WTC11 (cell line): ENCODE results near the gene SCML1. TPM values are rescaled to one million over a fixed set of nuclear protein-coding genes. Genes with fewer than 3 reads are reported as not detected.

ENCODE experiments used
- ATAC-seq: fragments of 200-7000 bp; cut with Tn5 transposase; 2 replicates; pipeline ENCODE4 v1.10.0; 2021; ENCODE audit warnings: mild to moderate bottlenecking, moderate library complexity
- CTCF ChIA-PET: fragments of 300-600 bp; sonication (Branson Sonifier 250); formaldehyde crosslinking; loops from one replicate; lab custom pipeline; 2021; ENCODE audit warnings: antibody characterized with exemption; lab: Charles Lee
- POLR2A ChIA-PET: fragments of 350-600 bp; sonication (Branson Sonifier 250); formaldehyde crosslinking; loops from one replicate; lab custom pipeline; 2021; ENCODE audit warnings: antibody characterized with exemption; lab: Charles Lee
- DNase-seq: peaks from one replicate; pipeline ENCODE4 v3.0.0; 2021; ENCODE audit warnings: low spot score
- H3K27ac Mint-ChIP-seq: 2 replicates; pipeline ENCODE4 v1.8.0; 2021; ENCODE audit warnings: mixed read lengths
- H3K27me3 Mint-ChIP-seq: 2 replicates; pipeline ENCODE4 v1.8.0; 2021; ENCODE audit warnings: low read depth, mild to moderate bottlenecking, moderate library complexity, mixed read lengths
- H3K36me3 Mint-ChIP-seq: 2 replicates; pipeline ENCODE4 v1.8.0; 2021; ENCODE audit warnings: mixed read lengths
- H3K4me1 Mint-ChIP-seq: 2 replicates; pipeline ENCODE4 v1.8.0; 2022; ENCODE audit warnings: mixed read lengths
- H3K4me3 Mint-ChIP-seq: 2 replicates; pipeline ENCODE4 v1.8.0; 2021; ENCODE audit warnings: mild to moderate bottlenecking, moderate library complexity, mixed read lengths
- H3K9me3 Mint-ChIP-seq: 2 replicates; pipeline ENCODE4 v1.8.0; 2021; ENCODE audit warnings: mixed read lengths
- ESRRA ChIP-seq: sonication (generic); formaldehyde crosslinking; IDR thresholded peaks from 2 replicates; pipeline ENCODE4 v1.8.1; 2022; ENCODE audit warnings: mild to moderate bottlenecking, missing genetic modification reagents, borderline replicate concordance
- FOXJ3 ChIP-seq: sonication (generic); formaldehyde crosslinking; IDR thresholded peaks from 2 replicates; pipeline ENCODE4 v1.9.0; 2021; ENCODE audit warnings: missing genetic modification reagents, mild to moderate bottlenecking, borderline replicate concordance
- GABPB1 ChIP-seq: sonication (generic); formaldehyde crosslinking; IDR thresholded peaks from 2 replicates; pipeline ENCODE4 v1.8.1; 2023; ENCODE audit warnings: mild to moderate bottlenecking, missing genetic modification reagents
- GTF2I ChIP-seq: fragments of 250-450 bp; sonication (Bioruptor Pico); conservative IDR thresholded peaks from 2 replicates; pipeline ENCODE4 v1.4.0; 2021; ENCODE audit warnings: mild to moderate bottlenecking
- IRF2 ChIP-seq: sonication (generic); formaldehyde crosslinking; IDR thresholded peaks from 2 replicates; pipeline ENCODE4 v1.8.0; 2022; ENCODE audit warnings: low read depth, missing genetic modification reagents, borderline replicate concordance
- JUN ChIP-seq: sonication (generic); formaldehyde crosslinking; IDR thresholded peaks from 2 replicates; pipeline ENCODE4 v1.8.0; 2023; ENCODE audit warnings: mild to moderate bottlenecking, missing genetic modification reagents
- NR2C2 ChIP-seq: sonication (generic); formaldehyde crosslinking; IDR thresholded peaks from 2 replicates; pipeline ENCODE4 v1.8.0; 2022; ENCODE audit warnings: mild to moderate bottlenecking, missing genetic modification reagents
- PRRX2 ChIP-seq: fragments of 250-450 bp; sonication (Bioruptor Pico); IDR thresholded peaks from 2 replicates; pipeline ENCODE4 v1.8.0; 2021; ENCODE audit warnings: mild to moderate bottlenecking
- SP1 ChIP-seq: sonication (generic); formaldehyde crosslinking; conservative IDR thresholded peaks from 2 replicates; pipeline ENCODE4 v1.8.1; 2022; ENCODE audit warnings: missing genetic modification reagents
- TEAD1 ChIP-seq: sonication (generic); formaldehyde crosslinking; IDR thresholded peaks from 2 replicates; pipeline ENCODE4 v1.8.0; 2022; ENCODE audit warnings: mild to moderate bottlenecking, missing genetic modification reagents
- ZNF396 ChIP-seq: fragments of 250-450 bp; sonication (Bioruptor Pico); IDR thresholded peaks from 2 replicates; pipeline ENCODE4 v1.8.0; 2021; ENCODE audit warnings: mild to moderate bottlenecking, moderate library complexity, borderline replicate concordance
- total RNA-seq: library from RNA; stranded (reverse); gene quantifications from 3 replicates; pipeline ENCODE4 v1.2.3, GENCODE V29; 2021
- TF ChIP-seq, protein P1 (sequence below): sonication (generic); formaldehyde crosslinking; IDR thresholded peaks from 2 replicates; pipeline ENCODE4 v1.8.1; 2023; ENCODE audit warnings: mild to moderate bottlenecking, missing genetic modification reagents, borderline replicate concordance
- TF ChIP-seq, protein P2 (sequence below): sonication (generic); formaldehyde crosslinking; IDR thresholded peaks from 2 replicates; pipeline ENCODE4 v1.8.1; 2023; ENCODE audit warnings: mild to moderate bottlenecking, missing genetic modification reagents
- TF ChIP-seq, protein P3 (sequence below): sonication (generic); formaldehyde crosslinking; IDR thresholded peaks from 2 replicates; pipeline ENCODE4 v1.8.0; 2022; ENCODE audit warnings: missing genetic modification reagents
- TF ChIP-seq, protein P4 (sequence below): sonication (generic); formaldehyde crosslinking; IDR thresholded peaks from 2 replicates; pipeline ENCODE4 v1.8.1; 2022; ENCODE audit warnings: missing genetic modification reagents, borderline replicate concordance

Gene SCML1
- total RNA-seq, 1 experiment from 2014 or later: 2.3 TPM

DNA sequence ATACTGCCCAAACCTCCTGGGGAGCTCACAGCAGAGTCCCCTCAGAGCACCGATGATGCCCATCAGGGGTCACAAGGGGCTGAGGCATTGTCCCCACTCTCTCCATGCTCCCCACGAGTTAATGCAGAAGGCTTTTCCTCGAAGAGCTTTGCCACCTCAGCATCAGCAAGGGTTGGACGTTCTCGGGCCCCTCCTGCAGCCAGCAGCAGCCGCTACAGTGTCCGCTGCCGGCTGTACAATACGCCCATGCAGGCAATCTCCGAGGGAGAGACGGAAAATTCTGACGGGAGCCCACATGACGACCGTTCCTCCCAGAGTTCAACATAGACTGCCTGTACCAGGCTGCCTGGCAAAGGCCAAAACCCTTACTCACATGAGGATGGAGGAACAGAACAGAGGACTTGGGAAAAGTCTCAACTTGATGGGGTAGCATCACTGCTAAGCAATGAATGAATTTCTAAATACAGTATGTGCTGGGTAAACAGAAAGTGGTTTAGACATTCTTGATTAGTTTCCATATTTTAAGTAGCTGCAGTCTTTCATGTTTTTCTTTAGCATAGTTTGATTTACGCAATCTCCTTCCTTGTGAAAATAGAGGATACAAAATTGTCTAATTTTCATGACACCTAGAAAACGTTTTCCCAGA, 5.0 kb upstream of the SCML1 start (continued):
- TF ChIP-seq, protein P1, sequence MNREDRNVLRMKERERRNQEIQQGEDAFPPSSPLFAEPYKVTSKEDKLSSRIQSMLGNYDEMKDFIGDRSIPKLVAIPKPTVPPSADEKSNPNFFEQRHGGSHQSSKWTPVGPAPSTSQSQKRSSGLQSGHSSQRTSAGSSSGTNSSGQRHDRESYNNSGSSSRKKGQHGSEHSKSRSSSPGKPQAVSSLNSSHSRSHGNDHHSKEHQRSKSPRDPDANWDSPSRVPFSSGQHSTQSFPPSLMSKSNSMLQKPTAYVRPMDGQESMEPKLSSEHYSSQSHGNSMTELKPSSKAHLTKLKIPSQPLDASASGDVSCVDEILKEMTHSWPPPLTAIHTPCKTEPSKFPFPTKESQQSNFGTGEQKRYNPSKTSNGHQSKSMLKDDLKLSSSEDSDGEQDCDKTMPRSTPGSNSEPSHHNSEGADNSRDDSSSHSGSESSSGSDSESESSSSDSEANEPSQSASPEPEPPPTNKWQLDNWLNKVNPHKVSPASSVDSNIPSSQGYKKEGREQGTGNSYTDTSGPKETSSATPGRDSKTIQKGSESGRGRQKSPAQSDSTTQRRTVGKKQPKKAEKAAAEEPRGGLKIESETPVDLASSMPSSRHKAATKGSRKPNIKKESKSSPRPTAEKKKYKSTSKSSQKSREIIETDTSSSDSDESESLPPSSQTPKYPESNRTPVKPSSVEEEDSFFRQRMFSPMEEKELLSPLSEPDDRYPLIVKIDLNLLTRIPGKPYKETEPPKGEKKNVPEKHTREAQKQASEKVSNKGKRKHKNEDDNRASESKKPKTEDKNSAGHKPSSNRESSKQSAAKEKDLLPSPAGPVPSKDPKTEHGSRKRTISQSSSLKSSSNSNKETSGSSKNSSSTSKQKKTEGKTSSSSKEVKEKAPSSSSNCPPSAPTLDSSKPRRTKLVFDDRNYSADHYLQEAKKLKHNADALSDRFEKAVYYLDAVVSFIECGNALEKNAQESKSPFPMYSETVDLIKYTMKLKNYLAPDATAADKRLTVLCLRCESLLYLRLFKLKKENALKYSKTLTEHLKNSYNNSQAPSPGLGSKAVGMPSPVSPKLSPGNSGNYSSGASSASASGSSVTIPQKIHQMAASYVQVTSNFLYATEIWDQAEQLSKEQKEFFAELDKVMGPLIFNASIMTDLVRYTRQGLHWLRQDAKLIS (CRISPR knock-in tag): no peak
- TF ChIP-seq ZNF396 (CRISPR knock-in tag) (no peak), JUN (CRISPR knock-in tag) (no peak), SP1 (no peak)
- TF ChIP-seq, protein P2, sequence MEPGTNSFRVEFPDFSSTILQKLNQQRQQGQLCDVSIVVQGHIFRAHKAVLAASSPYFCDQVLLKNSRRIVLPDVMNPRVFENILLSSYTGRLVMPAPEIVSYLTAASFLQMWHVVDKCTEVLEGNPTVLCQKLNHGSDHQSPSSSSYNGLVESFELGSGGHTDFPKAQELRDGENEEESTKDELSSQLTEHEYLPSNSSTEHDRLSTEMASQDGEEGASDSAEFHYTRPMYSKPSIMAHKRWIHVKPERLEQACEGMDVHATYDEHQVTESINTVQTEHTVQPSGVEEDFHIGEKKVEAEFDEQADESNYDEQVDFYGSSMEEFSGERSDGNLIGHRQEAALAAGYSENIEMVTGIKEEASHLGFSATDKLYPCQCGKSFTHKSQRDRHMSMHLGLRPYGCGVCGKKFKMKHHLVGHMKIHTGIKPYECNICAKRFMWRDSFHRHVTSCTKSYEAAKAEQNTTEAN (CRISPR knock-in tag): no peak

DNA sequence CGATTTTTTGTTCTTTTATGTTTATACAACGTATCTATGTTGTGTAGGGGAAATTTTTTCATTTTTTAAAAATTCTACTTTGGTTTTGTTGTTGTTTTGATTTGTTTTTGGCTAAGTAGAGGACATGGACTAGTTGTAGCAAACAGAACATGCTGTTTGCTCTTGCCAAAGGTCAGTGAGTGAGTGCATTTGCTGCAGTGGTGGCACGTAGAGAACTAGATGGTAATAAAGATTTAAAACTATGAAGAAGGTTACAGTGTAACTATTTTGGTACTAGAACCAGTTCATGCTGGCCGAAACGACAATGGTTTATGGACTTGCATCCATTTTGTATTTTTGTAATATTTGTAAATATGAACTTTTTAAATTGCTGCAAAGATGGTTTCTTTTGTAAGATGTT, 1.9 kb upstream of the SCML1 start:
- CTCF ChIA-PET: no interaction called here
- Mint-ChIP-seq H3K4me3 (no peak overlapping the region), H3K9me3 (no peaks in the 10 kb centered on the region), H3K36me3 (no peaks in the 10 kb centered on the region), H3K27me3 (peaks cover 30% of the 10 kb centered on the region), H3K27ac (no peak overlapping the region), H3K4me1 (peaks cover 12% of the 10 kb centered on the region)
- TF ChIP-seq FOXJ3: no peak
- TF ChIP-seq ESRRA (CRISPR knock-in tag): no peak
- no peak for TF ChIP-seq SP1
- no peak for TF ChIP-seq GABPB1
- no peak for TF ChIP-seq IRF2 (CRISPR knock-in tag)
- TF ChIP-seq TEAD1 (CRISPR knock-in tag): no peak
- no peak for TF ChIP-seq PRRX2 (CRISPR knock-in tag)
- DNase-seq: no peak
- ATAC-seq: no peak
- POLR2A ChIA-PET: no interaction called here

DNA sequence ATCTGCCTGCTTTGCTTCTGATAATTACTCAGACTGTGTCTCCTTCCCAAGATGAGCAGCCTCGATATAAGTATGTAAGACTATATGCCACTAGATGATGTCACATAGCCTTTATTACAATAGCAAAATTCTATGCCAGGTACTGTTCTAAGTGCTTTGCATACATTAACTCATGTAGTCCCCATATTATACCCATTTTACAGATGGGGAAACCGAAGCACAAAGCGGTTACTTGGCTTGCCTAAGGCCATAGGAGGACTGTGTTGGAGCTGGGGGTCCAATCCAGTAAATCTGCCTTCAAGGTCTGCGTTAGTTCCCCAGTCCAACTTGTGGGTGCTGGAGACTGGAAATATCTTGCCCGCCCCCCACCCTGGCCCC, 826 bp upstream of the SCML1 start:
- H3K4me1 Mint-ChIP-seq: peaks cover 13% of the 10 kb centered on the region
- no peak for DNase-seq
- H3K4me3 Mint-ChIP-seq: peak overlapping the region; percentile 56
- H3K9me3 Mint-ChIP-seq: no peaks in the 10 kb centered on the region
- H3K36me3 Mint-ChIP-seq: no peaks in the 10 kb centered on the region
- peak; percentile 85 for TF ChIP-seq GTF2I (CRISPR knock-in tag)
- TF ChIP-seq, protein P1 (CRISPR knock-in tag): no peak
- TF ChIP-seq, protein P3, sequence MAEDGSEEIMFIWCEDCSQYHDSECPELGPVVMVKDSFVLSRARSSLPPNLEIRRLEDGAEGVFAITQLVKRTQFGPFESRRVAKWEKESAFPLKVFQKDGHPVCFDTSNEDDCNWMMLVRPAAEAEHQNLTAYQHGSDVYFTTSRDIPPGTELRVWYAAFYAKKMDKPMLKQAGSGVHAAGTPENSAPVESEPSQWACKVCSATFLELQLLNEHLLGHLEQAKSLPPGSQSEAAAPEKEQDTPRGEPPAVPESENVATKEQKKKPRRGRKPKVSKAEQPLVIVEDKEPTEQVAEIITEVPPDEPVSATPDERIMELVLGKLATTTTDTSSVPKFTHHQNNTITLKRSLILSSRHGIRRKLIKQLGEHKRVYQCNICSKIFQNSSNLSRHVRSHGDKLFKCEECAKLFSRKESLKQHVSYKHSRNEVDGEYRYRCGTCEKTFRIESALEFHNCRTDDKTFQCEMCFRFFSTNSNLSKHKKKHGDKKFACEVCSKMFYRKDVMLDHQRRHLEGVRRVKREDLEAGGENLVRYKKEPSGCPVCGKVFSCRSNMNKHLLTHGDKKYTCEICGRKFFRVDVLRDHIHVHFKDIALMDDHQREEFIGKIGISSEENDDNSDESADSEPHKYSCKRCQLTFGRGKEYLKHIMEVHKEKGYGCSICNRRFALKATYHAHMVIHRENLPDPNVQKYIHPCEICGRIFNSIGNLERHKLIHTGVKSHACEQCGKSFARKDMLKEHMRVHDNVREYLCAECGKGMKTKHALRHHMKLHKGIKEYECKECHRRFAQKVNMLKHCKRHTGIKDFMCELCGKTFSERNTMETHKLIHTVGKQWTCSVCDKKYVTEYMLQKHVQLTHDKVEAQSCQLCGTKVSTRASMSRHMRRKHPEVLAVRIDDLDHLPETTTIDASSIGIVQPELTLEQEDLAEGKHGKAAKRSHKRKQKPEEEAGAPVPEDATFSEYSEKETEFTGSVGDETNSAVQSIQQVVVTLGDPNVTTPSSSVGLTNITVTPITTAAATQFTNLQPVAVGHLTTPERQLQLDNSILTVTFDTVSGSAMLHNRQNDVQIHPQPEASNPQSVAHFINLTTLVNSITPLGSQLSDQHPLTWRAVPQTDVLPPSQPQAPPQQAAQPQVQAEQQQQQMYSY (CRISPR knock-in tag): no peak
- TF ChIP-seq NR2C2: no peak
- TF ChIP-seq, protein P4, sequence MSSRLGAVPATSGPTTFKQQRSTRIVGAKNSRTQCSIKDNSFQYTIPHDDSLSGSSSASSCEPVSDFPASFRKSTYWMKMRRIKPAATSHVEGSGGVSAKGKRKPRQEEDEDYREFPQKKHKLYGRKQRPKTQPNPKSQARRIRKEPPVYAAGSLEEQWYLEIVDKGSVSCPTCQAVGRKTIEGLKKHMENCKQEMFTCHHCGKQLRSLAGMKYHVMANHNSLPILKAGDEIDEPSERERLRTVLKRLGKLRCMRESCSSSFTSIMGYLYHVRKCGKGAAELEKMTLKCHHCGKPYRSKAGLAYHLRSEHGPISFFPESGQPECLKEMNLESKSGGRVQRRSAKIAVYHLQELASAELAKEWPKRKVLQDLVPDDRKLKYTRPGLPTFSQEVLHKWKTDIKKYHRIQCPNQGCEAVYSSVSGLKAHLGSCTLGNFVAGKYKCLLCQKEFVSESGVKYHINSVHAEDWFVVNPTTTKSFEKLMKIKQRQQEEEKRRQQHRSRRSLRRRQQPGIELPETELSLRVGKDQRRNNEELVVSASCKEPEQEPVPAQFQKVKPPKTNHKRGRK: no peak
- H3K27ac Mint-ChIP-seq: 0 out of 2 replicates have a peak overlapping the region, but pooled peaks have one; percentile 36
- POLR2A ChIA-PET: interaction anchor here (0.6 kb wide), 1 partner anchor 167 kb away, joined by 6 read pairs; no protein-coding TSS in a partner anchor
- no peak for ATAC-seq
- peaks cover 33% of the 10 kb centered on the region for H3K27me3 Mint-ChIP-seq
- CTCF ChIA-PET: interaction anchor here (1.2 kb wide), 1 partner anchor 52 kb away, joined by 3 read pairs; no protein-coding TSS in a partner anchor
